ENCODE results near the gene SMG9. TPM values are rescaled to one million over a fixed set of nuclear protein-coding genes. Genes with fewer than 3 reads are reported as not detected.

The SMG9 gene
- total RNA-seq, 1 experiment from 2014 or later, result 52.2 TPM

DNA sequence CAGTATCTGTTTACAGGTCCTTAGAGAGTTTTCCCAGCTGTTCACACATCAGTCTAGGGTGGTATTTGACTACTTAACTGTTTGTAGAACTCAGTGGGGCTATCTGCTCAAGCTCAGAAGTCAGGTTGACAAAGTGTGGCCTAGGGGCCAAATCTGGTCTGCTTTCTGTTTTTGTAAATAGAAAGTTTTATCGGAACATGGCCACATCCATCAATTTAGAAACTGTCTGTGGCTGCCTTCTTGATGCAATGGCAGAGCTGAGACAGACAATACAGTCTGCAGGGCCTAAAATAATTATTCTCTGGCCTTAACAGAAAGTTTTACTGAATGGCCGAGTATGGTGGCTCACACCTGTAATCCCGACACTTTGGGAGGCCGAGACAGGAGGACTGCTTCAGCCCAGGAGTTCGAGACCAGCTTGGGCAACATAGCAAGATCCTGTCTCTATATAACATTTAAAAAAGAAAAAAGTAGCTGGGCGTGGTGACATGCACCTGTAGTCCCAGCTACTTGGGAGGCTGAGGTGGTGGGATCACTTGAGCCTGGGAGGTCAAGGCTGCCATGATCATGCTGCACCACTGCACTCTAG, 2.4 kb downstream of the SMG9 start:
- Histone ChIP-seq H3K4me2 (ENCODE audit: insufficient read depth, insufficient read length, low read length) (no peak overlapping the region), H4K91ac (ENCODE audit: insufficient read length, low read depth, low read length) (no peak overlapping the region), H2AK5ac (ENCODE audit: insufficient read length, low read length) (no peak overlapping the region), H3K4me1 (ENCODE audit: insufficient read depth, low read length) (no peaks in the 10 kb centered on the region), H2BK12ac (ENCODE audit: insufficient read length, low read depth, low read length) (no peak overlapping the region), H3K79me1 (ENCODE audit: insufficient read depth, low read depth, low read length, poor library complexity, severe bottlenecking) (no peaks in the 10 kb centered on the region), H3K18ac (ENCODE audit: insufficient read length, low read depth, low read length) (no peak overlapping the region), H2BK120ac (ENCODE audit: low read depth, low read length, poor library complexity, severe bottlenecking) (no peak overlapping the region), H3K56ac (ENCODE audit: insufficient read length, low read depth, low read length) (no peak overlapping the region), H2BK20ac (ENCODE audit: low read depth, low read length, poor library complexity, severe bottlenecking) (no peak overlapping the region), H3K4ac (ENCODE audit: low read depth, low read length) (no peak overlapping the region), H3K27me3 (ENCODE audit: insufficient read depth, low read length) (no peaks in the 10 kb centered on the region), H3K14ac (ENCODE audit: insufficient read depth, low read length) (no peak overlapping the region), H3T11ph (ENCODE audit: low read length) (no peak overlapping the region), H4K8ac (replicated peaks; ENCODE audit: insufficient read length, low read depth, low read length) (no peak overlapping the region), H3K79me2 (ENCODE audit: insufficient read depth, low read length) (0 out of 2 replicates have a peak, but pooled peaks cover 3% of the 10 kb centered on the region), H3K9ac (ENCODE audit: extremely low read depth, insufficient read length, low read length) (no peak overlapping the region), H2AFZ (ENCODE audit: low read length) (no peak overlapping the region), H3K27ac (ENCODE audit: insufficient read length, low read depth, low read length) (no peak overlapping the region), H3K23ac (ENCODE audit: insufficient read length, low read depth, low read length) (no peak overlapping the region), H2BK5ac (ENCODE audit: insufficient read length, low read length) (no peak overlapping the region), H2BK15ac (ENCODE audit: low read depth, low read length) (no peak overlapping the region), H4K20me1 (ENCODE audit: control insufficient read depth, insufficient read depth, insufficient read length) (no peaks in the 10 kb centered on the region), H3K23me2 (ENCODE audit: insufficient read length, low read depth, low read length, poor library complexity, severe bottlenecking) (peaks cover 12% of the 10 kb centered on the region), H4K5ac (ENCODE audit: insufficient read length, low read depth, low read length) (no peak overlapping the region), H3K9me3 (ENCODE audit: control insufficient read depth, low read depth, low read length) (no peaks in the 10 kb centered on the region)
- no peaks in the 10 kb centered on the region; a peak in 2 of 5 replicates for H3K9me3 Mint-ChIP-seq
- no peak overlapping the region for H3K4me3 Mint-ChIP-seq
- no peak overlapping the region for H3K27ac Mint-ChIP-seq
- peaks cover 17 to 51% (median 41%) of the 10 kb centered on the region in 3 experiments for H3K36me3 Mint-ChIP-seq (ENCODE audit: insufficient read depth in 1 of 3, low read depth in 3 of 3)
- TF ChIP-seq CTCF (conservative IDR thresholded peaks at IDR 0.05), result no peak
- WGBS (ENCODE audit: extremely low coverage, insufficient read length, low lambda C conversion rate), result no CpG with 5 or more reads among the region's 6 CpGs
- H3K27me3 Mint-ChIP-seq (ENCODE audit: low read depth), result no peaks in the 10 kb centered on the region
- DNase-seq, result no peak
- H3K4me1 Mint-ChIP-seq, result peaks cover 12 to 21% of the 10 kb centered on the region in 2 experiments

All from H9 (cell line).